Chondrocyte (in vitro differentiated cells): Measurements from ENCODE around the gene INPP4B. TPM values are rescaled to one million over a fixed set of nuclear protein-coding genes. Genes with fewer than 3 reads are reported as not detected.

Source experiments
- DNase-seq: peaks from one replicate; pipeline ENCODE4 v3.0.0; 2021; ENCODE audit warnings: mixed read lengths, low spot score
- H3K27ac Mint-ChIP-seq: one replicate; pipeline ENCODE4 v1.8.0; 2021; ENCODE audit warnings: mild to moderate bottlenecking, moderate library complexity, mixed read lengths; ENCODE audit not compliant: unreplicated experiment
- H3K27me3 Mint-ChIP-seq: 2 replicates; pipeline ENCODE4 v1.8.0; 2021; ENCODE audit warnings: low read depth, mixed read lengths
- H3K36me3 Mint-ChIP-seq: 2 replicates; pipeline ENCODE4 v1.8.0; 2021; ENCODE audit warnings: low read depth, mixed read lengths
- H3K4me1 Mint-ChIP-seq: 2 replicates; pipeline ENCODE4 v1.8.0; 2021; ENCODE audit warnings: low read depth, mild to moderate bottlenecking, mixed read lengths
- H3K4me3 Mint-ChIP-seq: one replicate; pipeline ENCODE4 v1.8.0; 2021; ENCODE audit warnings: mild to moderate bottlenecking, moderate library complexity, mixed read lengths; ENCODE audit not compliant: unreplicated experiment
- H3K9me3 Mint-ChIP-seq: 2 replicates; pipeline ENCODE4 v1.8.0; 2021; ENCODE audit warnings: low read depth, mixed read lengths
- CTCF ChIP-seq: fragments of 200-600 bp; sonication (generic); IDR thresholded peaks from 2 replicates; pipeline ENCODE4 v1.5.0; 2021; ENCODE audit warnings: antibody characterized with exemption, mild to moderate bottlenecking, moderate library complexity
- total RNA-seq: library from RNA; stranded (reverse); gene quantifications from 3 replicates; pipeline ENCODE4 v1.2.1, GENCODE V29; 2021

Gene INPP4B
- total RNA-seq, 1 donor from 2014 or later = 30.0 TPM

DNA sequence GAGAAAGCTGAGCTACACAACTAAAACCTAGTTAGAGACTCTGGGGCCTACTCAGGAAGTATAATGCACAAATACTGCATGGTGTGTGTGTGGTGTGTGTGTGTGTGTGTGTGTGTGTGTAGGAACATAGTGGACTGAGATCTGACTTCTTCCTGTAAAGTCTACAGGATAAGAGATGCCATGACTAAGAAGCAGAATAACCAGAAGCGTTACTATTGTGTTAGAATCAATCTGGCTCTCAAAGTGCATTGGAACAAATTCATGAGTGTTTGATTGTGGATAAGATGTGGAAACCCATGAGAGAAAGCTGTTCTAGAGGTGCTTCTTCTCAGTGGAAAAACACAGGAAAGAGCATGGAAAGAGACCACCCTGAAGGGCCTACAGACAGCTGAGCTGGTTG is 302.1 kb downstream of the INPP4B start:
- no peak overlapping the region for H3K4me3 Mint-ChIP-seq
- H3K9me3 Mint-ChIP-seq = no peaks in the 10 kb centered on the region
- no peak for TF ChIP-seq CTCF
- H3K27me3 Mint-ChIP-seq = no peaks in the 10 kb centered on the region
- H3K36me3 Mint-ChIP-seq = no peaks in the 10 kb centered on the region
- DNase-seq = no peak
- H3K27ac Mint-ChIP-seq = no peak overlapping the region
- H3K4me1 Mint-ChIP-seq = no peaks in the 10 kb centered on the region

DNA sequence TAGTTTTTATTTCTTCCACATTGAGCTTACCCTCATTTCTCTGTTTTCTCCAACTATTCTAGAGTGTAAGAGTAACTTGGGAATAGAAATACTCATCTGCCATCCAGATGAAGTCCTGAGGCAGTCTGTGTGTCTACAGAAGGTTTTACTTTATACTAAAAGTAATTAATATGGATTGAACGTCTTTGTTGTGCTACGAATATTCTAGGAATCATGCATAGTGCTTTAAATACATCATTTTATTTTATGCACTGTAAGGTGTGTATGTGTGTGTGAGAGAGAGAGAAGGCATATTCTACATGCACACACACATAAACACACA is 305.7 kb downstream of the INPP4B start:
- H3K4me3 Mint-ChIP-seq = no peak overlapping the region
- no peaks in the 10 kb centered on the region for H3K36me3 Mint-ChIP-seq
- DNase-seq = no peak
- no peaks in the 10 kb centered on the region for H3K27me3 Mint-ChIP-seq
- no peak overlapping the region for H3K27ac Mint-ChIP-seq
- H3K4me1 Mint-ChIP-seq = no peaks in the 10 kb centered on the region
- no peaks in the 10 kb centered on the region for H3K9me3 Mint-ChIP-seq
- no peak for TF ChIP-seq CTCF

DNA sequence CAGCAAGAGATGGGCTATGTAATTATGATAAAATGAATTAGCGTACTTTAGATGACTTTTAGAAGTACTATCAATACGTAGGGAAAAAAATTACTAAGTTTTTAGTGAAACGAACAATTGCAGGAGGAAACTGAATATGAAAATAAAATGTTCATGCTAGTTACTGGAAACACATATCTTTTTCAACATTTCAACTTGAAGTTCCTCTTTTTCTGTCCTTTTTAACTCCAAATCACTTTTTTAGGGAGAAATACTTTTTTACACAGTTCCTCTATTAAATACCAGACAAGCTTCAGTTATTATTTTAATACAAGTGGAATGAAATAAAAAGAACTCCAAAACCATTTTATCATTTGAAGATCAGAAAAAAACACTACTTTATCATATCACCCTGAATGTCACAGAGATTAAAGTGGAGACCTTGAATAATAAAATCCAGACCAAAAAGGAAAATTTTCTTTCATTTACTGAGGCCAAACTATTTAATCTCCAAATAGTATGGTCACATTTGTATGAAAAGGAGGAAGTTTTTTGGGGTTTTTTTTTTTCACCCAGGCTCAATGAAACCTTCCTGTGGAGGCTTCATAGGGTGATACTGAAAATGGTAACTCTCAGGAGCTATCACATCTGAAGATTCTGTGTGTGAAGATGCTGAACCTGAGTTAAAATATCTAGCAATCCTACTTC is 306.2 kb downstream of the INPP4B start:
- Mint-ChIP-seq H3K9me3 (no peaks in the 10 kb centered on the region), H3K27me3 (no peaks in the 10 kb centered on the region), H3K36me3 (no peaks in the 10 kb centered on the region), H3K27ac (no peak overlapping the region), H3K4me1 (no peaks in the 10 kb centered on the region), H3K4me3 (no peak overlapping the region)
- DNase-seq = no peak
- no peak for TF ChIP-seq CTCF

- DNase-seq = no peak
- TF ChIP-seq CTCF = no peak
- no peak overlapping the region for H3K27ac Mint-ChIP-seq
- H3K27me3 Mint-ChIP-seq = no peaks in the 10 kb centered on the region
- H3K4me1 Mint-ChIP-seq = no peaks in the 10 kb centered on the region
- H3K4me3 Mint-ChIP-seq = no peak overlapping the region
- no peaks in the 10 kb centered on the region for H3K9me3 Mint-ChIP-seq
- no peaks in the 10 kb centered on the region for H3K36me3 Mint-ChIP-seq
Measured at GRCh38 chr4:142535009-142535408, 311.1 kb downstream of the INPP4B start.

GRCh38 chr4:142532054-142532453 is 314.0 kb downstream of the INPP4B start:
- Mint-ChIP-seq H3K27me3 (no peaks in the 10 kb centered on the region), H3K9me3 (peaks cover 7% of the 10 kb centered on the region), H3K4me3 (no peak overlapping the region), H3K36me3 (no peaks in the 10 kb centered on the region), H3K27ac (no peak overlapping the region), H3K4me1 (no peaks in the 10 kb centered on the region)
- TF ChIP-seq CTCF = no peak
- no peak for DNase-seq
